Activated naive CD4-positive, alpha-beta T cell treated with anti-CD3 and anti-CD28 coated beads, Interleukin-2, amount 50 U/mL, for 16 hours (primary cell): ENCODE data around the gene PRSS37.
"Not testable (repeated sequence)": the region's sequence is repeated elsewhere in the genome, so short reads cannot be mapped to it uniquely, and the experiment has no call there.

Experiments used
- DNase-seq: peaks from one replicate; pipeline ENCODE4 v3.0.0-alpha.2; 2020

PRSS37 gene

GRCh38 chr7:141841385-141841784 is at the start of gene PRSS37:
Gene PRSS37 (minus strand): TSS chr7:141841485. CDS start chr7:141841049, 436 bp downstream.
- no peak for DNase-seq

GRCh38 chr7:141889321-141889720 is 48.0 kb upstream of the PRSS37 start:
- no peak for DNase-seq

- no peak for DNase-seq
Observed at GRCh38 chr7:141884539-141885225, 43.4 kb upstream of the PRSS37 start.

- no peak for DNase-seq
Observed at GRCh38 chr7:141880960-141881359, 39.7 kb upstream of the PRSS37 start.

- no peak for DNase-seq
Observed at GRCh38 chr7:141877365-141877764, 36.1 kb upstream of the PRSS37 start.

GRCh38 chr7:141876371-141876770 is 35.1 kb upstream of the PRSS37 start:
- DNase-seq: no peak

GRCh38 chr7:141875453-141875852 is 34.2 kb upstream of the PRSS37 start:
- DNase-seq: no peak

GRCh38 chr7:141874787-141875186 is 33.5 kb upstream of the PRSS37 start:
- no peak for DNase-seq

- DNase-seq: no peak
Observed at GRCh38 chr7:141872931-141873330, 31.6 kb upstream of the PRSS37 start.

GRCh38 chr7:141866974-141867373 is 25.7 kb upstream of the PRSS37 start:
- no peak for DNase-seq

GRCh38 chr7:141864765-141865447 is 23.6 kb upstream of the PRSS37 start:
- no peak for DNase-seq

- DNase-seq: no peak
Observed at GRCh38 chr7:141860207-141860606, 18.9 kb upstream of the PRSS37 start.

- DNase-seq: no peak
Observed at GRCh38 chr7:141847996-141848395, 6.7 kb upstream of the PRSS37 start.

GRCh38 chr7:141844256-141844655 is 3.0 kb upstream of the PRSS37 start:
- DNase-seq: no peak

GRCh38 chr7:141842904-141843303 is 1.6 kb upstream of the PRSS37 start:
- no peak for DNase-seq

GRCh38 chr7:141840708-141841107 is 577 bp downstream of the PRSS37 start:
- no peak for DNase-seq

GRCh38 chr7:141839256-141839655 is 2.0 kb downstream of the PRSS37 start:
- DNase-seq: no peak

- no peak for DNase-seq
Observed at GRCh38 chr7:141838581-141838980, 2.7 kb downstream of the PRSS37 start.

GRCh38 chr7:141837683-141838082 is 3.6 kb downstream of the PRSS37 start:
- no peak for DNase-seq

- DNase-seq: not testable (repeated sequence)
Observed at GRCh38 chr7:141822432-141822831, 18.9 kb downstream of the PRSS37 start.

GRCh38 chr7:141820067-141820466 is 21.2 kb downstream of the PRSS37 start:
- no peak for DNase-seq

GRCh38 chr7:141792526-141792925 is 48.8 kb downstream of the PRSS37 start:
- no peak for DNase-seq

- DNase-seq: no peak
Observed at GRCh38 chr7:141789917-141790316, 51.4 kb downstream of the PRSS37 start, which contains the start of gene TAS2R5. Gene TAS2R5 (plus strand): TSS chr7:141790217. CDS start chr7:141790362, 145 bp downstream.

GRCh38 chr7:141788296-141788695 is 53.0 kb downstream of the PRSS37 start:
- no peak for DNase-seq
